ENCODE measurements around the gene SPPL3. TPM values are rescaled to one million over a fixed set of nuclear protein-coding genes. Genes with fewer than 3 reads are reported as not detected.
"Not testable (repeated sequence)": the region's sequence is repeated elsewhere in the genome, so short reads cannot be mapped to it uniquely, and the experiment has no call there.

The SPPL3 gene
- polyA plus RNA-seq, 2 donors = 16.7 to 29.3 TPM

- H3K27me3 ChIP-seq (ENCODE audit: control insufficient read depth in 1 of 2, insufficient read depth in 2 of 2, low read length in 2 of 2) = no peaks in the 10 kb centered on the region
- WGBS, 2 donors = 95% methylated on average over 6 of the region's 6 CpGs
- H3K27ac ChIP-seq (ENCODE audit: low read depth in 2 of 2, low read length in 1 of 2) = no peak overlapping the region
- no peak overlapping the region for H3K4me3 ChIP-seq (ENCODE audit: low read depth in 1 of 2, low read length in 2 of 2)
- H3K36me3 ChIP-seq (ENCODE audit: control insufficient read depth in 2 of 2, insufficient read depth in 2 of 2, low read length in 1 of 2) = peaks cover 0 to 5% of the 10 kb centered on the region in 2 donors
- peaks cover 0 to 4% of the 10 kb centered on the region in 2 donors for H3K4me1 ChIP-seq (ENCODE audit: control insufficient read depth in 2 of 2, insufficient read depth in 2 of 2, low read length in 1 of 2)
- no peaks in the 10 kb centered on the region for H3K9me3 ChIP-seq (ENCODE audit: control insufficient read depth in 2 of 2, insufficient read depth in 1 of 2, low read depth in 1 of 2, low read length in 1 of 2)
Observed at GRCh38 chr12:120843472-120843871, 60.7 kb downstream of the SPPL3 start.

DNA sequence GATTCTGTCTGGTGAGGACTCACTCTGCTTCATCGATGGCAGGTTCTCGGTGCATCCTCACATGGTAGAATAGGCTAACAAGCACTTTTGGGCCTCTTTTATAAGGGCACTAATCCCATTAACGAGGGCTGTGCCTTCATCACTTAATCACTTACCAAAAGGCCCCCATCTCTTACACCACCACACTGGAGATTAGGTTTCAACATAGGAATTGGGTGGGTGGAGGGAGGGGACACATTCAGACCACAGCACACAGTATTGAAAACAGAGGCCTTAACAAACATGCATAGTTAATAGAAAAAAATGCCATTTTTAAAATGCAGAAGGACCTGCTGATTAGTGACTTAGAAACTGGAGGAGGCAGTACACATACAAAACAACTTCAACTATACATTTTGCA is 61.6 kb downstream of the SPPL3 start:
- peaks cover 0 to 4% of the 10 kb centered on the region in 2 donors for H3K4me1 ChIP-seq (ENCODE audit: control insufficient read depth in 2 of 2, insufficient read depth in 2 of 2, low read length in 1 of 2)
- H3K27ac ChIP-seq (ENCODE audit: low read depth in 2 of 2, low read length in 1 of 2) = no peak overlapping the region
- H3K27me3 ChIP-seq (ENCODE audit: control insufficient read depth in 1 of 2, insufficient read depth in 2 of 2, low read length in 2 of 2) = no peaks in the 10 kb centered on the region
- no peak overlapping the region for H3K4me3 ChIP-seq (ENCODE audit: low read depth in 1 of 2, low read length in 2 of 2)
- WGBS, 2 donors = 93 to 95% methylated on average over 3 of the region's 3 CpGs
- no peaks in the 10 kb centered on the region for H3K9me3 ChIP-seq (ENCODE audit: control insufficient read depth in 2 of 2, insufficient read depth in 1 of 2, low read depth in 1 of 2, low read length in 1 of 2)
- H3K36me3 ChIP-seq (ENCODE audit: control insufficient read depth in 2 of 2, insufficient read depth in 2 of 2, low read length in 1 of 2) = peaks cover 0 to 5% of the 10 kb centered on the region in 2 donors

DNA sequence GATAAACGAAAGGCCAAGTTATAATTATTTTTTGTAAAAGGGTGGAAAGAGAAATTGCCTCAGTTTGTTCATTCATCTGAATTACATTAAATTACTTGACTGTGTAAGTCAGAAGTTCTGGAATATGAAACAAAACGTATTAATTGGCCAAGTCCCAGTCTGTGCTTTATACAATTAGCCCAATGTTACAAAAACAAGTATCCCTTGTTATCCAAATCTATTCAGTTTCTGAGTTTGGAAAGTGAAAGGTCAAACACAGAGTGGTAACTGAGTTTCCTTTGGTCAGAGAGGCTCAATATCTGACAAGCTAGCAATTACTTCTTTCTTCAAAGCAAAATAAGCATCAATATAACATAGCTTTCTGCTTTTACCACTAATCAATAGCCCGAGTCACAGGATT is 62.6 kb downstream of the SPPL3 start:
- no peak overlapping the region for H3K27ac ChIP-seq (ENCODE audit: low read depth in 2 of 2, low read length in 1 of 2)
- H3K4me3 ChIP-seq (ENCODE audit: low read depth in 1 of 2, low read length in 2 of 2) = no peak overlapping the region
- H3K36me3 ChIP-seq (ENCODE audit: control insufficient read depth in 2 of 2, insufficient read depth in 2 of 2, low read length in 1 of 2) = peaks cover 0 to 5% of the 10 kb centered on the region in 2 donors
- no peaks in the 10 kb centered on the region for H3K9me3 ChIP-seq (ENCODE audit: control insufficient read depth in 2 of 2, insufficient read depth in 1 of 2, low read depth in 1 of 2, low read length in 1 of 2)
- no peaks in the 10 kb centered on the region for H3K27me3 ChIP-seq (ENCODE audit: control insufficient read depth in 1 of 2, insufficient read depth in 2 of 2, low read length in 2 of 2)
- WGBS, 2 donors = 63 to 71% methylated on average over 3 of the region's 3 CpGs
- H3K4me1 ChIP-seq (ENCODE audit: control insufficient read depth in 2 of 2, insufficient read depth in 2 of 2, low read length in 1 of 2) = peaks cover 0 to 6% of the 10 kb centered on the region in 2 donors

DNA sequence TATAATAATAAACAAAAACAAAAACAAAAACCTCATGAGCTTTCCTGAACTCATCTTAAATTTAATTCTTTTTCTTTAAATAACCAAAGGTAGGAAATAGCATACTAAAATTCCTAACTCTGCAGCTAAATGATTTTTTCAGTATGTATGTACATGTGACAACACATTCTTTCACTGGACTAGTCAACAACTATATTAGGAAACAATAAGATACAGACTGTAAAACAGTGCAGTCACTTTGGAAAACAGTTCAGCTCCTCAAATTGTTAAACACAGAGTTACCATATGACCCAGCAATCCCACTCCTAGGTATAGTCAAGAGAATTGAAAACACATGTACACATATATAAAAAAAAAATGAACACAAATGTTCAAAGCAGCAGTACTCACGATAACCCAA is 64.7 kb downstream of the SPPL3 start:
- WGBS, 2 donors = 91 to 93% methylated on average over 1 of the region's 1 CpG
- H3K27ac ChIP-seq (ENCODE audit: low read depth in 2 of 2, low read length in 1 of 2) = no peak overlapping the region
- no peaks in the 10 kb centered on the region for H3K9me3 ChIP-seq (ENCODE audit: control insufficient read depth in 2 of 2, insufficient read depth in 1 of 2, low read depth in 1 of 2, low read length in 1 of 2)
- H3K27me3 ChIP-seq (ENCODE audit: control insufficient read depth in 1 of 2, insufficient read depth in 2 of 2, low read length in 2 of 2) = no peaks in the 10 kb centered on the region
- peaks cover 0 to 10% of the 10 kb centered on the region in 2 donors for H3K4me1 ChIP-seq (ENCODE audit: control insufficient read depth in 2 of 2, insufficient read depth in 2 of 2, low read length in 1 of 2)
- no peaks in the 10 kb centered on the region for H3K36me3 ChIP-seq (ENCODE audit: control insufficient read depth in 2 of 2, insufficient read depth in 2 of 2, low read length in 1 of 2)
- H3K4me3 ChIP-seq (ENCODE audit: low read depth in 1 of 2, low read length in 2 of 2) = no peak overlapping the region

GRCh38 chr12:120838629-120839383 is 65.4 kb downstream of the SPPL3 start:
- not testable (repeated sequence) for H3K27me3 ChIP-seq (ENCODE audit: control insufficient read depth in 1 of 2, insufficient read depth in 2 of 2, low read length in 2 of 2); H3K36me3 ChIP-seq (ENCODE audit: control insufficient read depth in 2 of 2, insufficient read depth in 2 of 2, low read length in 1 of 2); H3K9me3 ChIP-seq (ENCODE audit: control insufficient read depth in 2 of 2, insufficient read depth in 1 of 2, low read depth in 1 of 2, low read length in 1 of 2); H3K4me3 ChIP-seq (ENCODE audit: low read depth in 1 of 2, low read length in 2 of 2); H3K27ac ChIP-seq (ENCODE audit: low read depth in 2 of 2, low read length in 1 of 2)
- H3K4me1 ChIP-seq (ENCODE audit: control insufficient read depth in 2 of 2, insufficient read depth in 2 of 2, low read length in 1 of 2) = peaks cover 0 to 10% of the 10 kb centered on the region in 2 donors
- 94 to 97% methylated on average over 4 of the region's 4 CpGs for WGBS, 2 donors

GRCh38 chr12:120836114-120836684 is 68.0 kb downstream of the SPPL3 start:
- H3K27ac ChIP-seq (ENCODE audit: low read depth in 2 of 2, low read length in 1 of 2) = peak overlapping the region in 1 of 2 donors; percentile 15
- no peaks in the 10 kb centered on the region for H3K27me3 ChIP-seq (ENCODE audit: control insufficient read depth in 1 of 2, insufficient read depth in 2 of 2, low read length in 2 of 2)
- H3K4me1 ChIP-seq (ENCODE audit: control insufficient read depth in 2 of 2, insufficient read depth in 2 of 2, low read length in 1 of 2) = peaks cover 0 to 10% of the 10 kb centered on the region in 2 donors
- H3K36me3 ChIP-seq (ENCODE audit: control insufficient read depth in 2 of 2, insufficient read depth in 2 of 2, low read length in 1 of 2) = no peaks in the 10 kb centered on the region
- H3K9me3 ChIP-seq (ENCODE audit: control insufficient read depth in 2 of 2, insufficient read depth in 1 of 2, low read depth in 1 of 2, low read length in 1 of 2) = no peaks in the 10 kb centered on the region
- WGBS, 2 donors = 71% methylated on average over 4 of the region's 4 CpGs
- no peak overlapping the region for H3K4me3 ChIP-seq (ENCODE audit: low read depth in 1 of 2, low read length in 2 of 2)

GRCh38 chr12:120835657-120836056 is 68.5 kb downstream of the SPPL3 start:
- no peak overlapping the region for H3K4me3 ChIP-seq (ENCODE audit: low read depth in 1 of 2, low read length in 2 of 2)
- WGBS, 2 donors = 34 to 41% methylated on average over 1 of the region's 1 CpG
- H3K4me1 ChIP-seq (ENCODE audit: control insufficient read depth in 2 of 2, insufficient read depth in 2 of 2, low read length in 1 of 2) = peaks cover 0 to 13% of the 10 kb centered on the region in 2 donors
- H3K27me3 ChIP-seq (ENCODE audit: control insufficient read depth in 1 of 2, insufficient read depth in 2 of 2, low read length in 2 of 2) = no peaks in the 10 kb centered on the region
- H3K36me3 ChIP-seq (ENCODE audit: control insufficient read depth in 2 of 2, insufficient read depth in 2 of 2, low read length in 1 of 2) = no peaks in the 10 kb centered on the region
- no peak overlapping the region for H3K27ac ChIP-seq (ENCODE audit: low read depth in 2 of 2, low read length in 1 of 2)
- H3K9me3 ChIP-seq (ENCODE audit: control insufficient read depth in 2 of 2, insufficient read depth in 1 of 2, low read depth in 1 of 2, low read length in 1 of 2) = no peaks in the 10 kb centered on the region

DNA sequence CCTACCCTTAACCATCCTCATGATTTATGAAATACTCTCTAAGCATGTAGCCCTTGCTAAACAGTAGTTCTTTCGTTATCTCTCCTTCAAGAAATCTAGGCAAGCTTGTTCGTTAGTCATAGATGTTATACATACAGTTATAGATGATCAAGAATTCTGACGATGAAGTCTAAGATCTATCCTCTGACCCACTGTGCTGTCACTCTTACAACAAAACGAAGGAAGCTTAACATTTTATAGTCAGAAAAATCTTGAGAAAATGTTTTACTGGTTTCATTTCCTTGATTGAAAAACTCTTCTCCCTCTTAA is 68.9 kb downstream of the SPPL3 start:
- H3K4me1 ChIP-seq (ENCODE audit: control insufficient read depth in 2 of 2, insufficient read depth in 2 of 2, low read length in 1 of 2) = peaks cover 0 to 13% of the 10 kb centered on the region in 2 donors

GRCh38 chr12:120834489-120835303 is 69.5 kb downstream of the SPPL3 start:
- H3K4me3 ChIP-seq (ENCODE audit: low read depth in 1 of 2, low read length in 2 of 2) = no peak overlapping the region
- peaks cover 0 to 13% of the 10 kb centered on the region in 2 donors for H3K4me1 ChIP-seq (ENCODE audit: control insufficient read depth in 2 of 2, insufficient read depth in 2 of 2, low read length in 1 of 2)
- 76 to 77% methylated on average over 4 of the region's 4 CpGs for WGBS, 2 donors
- no peaks in the 10 kb centered on the region for H3K27me3 ChIP-seq (ENCODE audit: control insufficient read depth in 1 of 2, insufficient read depth in 2 of 2, low read length in 2 of 2)
- no peaks in the 10 kb centered on the region for H3K9me3 ChIP-seq (ENCODE audit: control insufficient read depth in 2 of 2, insufficient read depth in 1 of 2, low read depth in 1 of 2, low read length in 1 of 2)
- no peak overlapping the region for H3K27ac ChIP-seq (ENCODE audit: low read depth in 2 of 2, low read length in 1 of 2)
- no peaks in the 10 kb centered on the region for H3K36me3 ChIP-seq (ENCODE audit: control insufficient read depth in 2 of 2, insufficient read depth in 2 of 2, low read length in 1 of 2)

More for the DNA sequence above, 68.9 kb downstream of the SPPL3 start:
- Histone ChIP-seq H3K9me3 (ENCODE audit: control insufficient read depth in 2 of 2, insufficient read depth in 1 of 2, low read depth in 1 of 2, low read length in 1 of 2) (no peaks in the 10 kb centered on the region), H3K27ac (ENCODE audit: low read depth in 2 of 2, low read length in 1 of 2) (no peak overlapping the region), H3K27me3 (ENCODE audit: control insufficient read depth in 1 of 2, insufficient read depth in 2 of 2, low read length in 2 of 2) (no peaks in the 10 kb centered on the region), H3K36me3 (ENCODE audit: control insufficient read depth in 2 of 2, insufficient read depth in 2 of 2, low read length in 1 of 2) (no peaks in the 10 kb centered on the region), H3K4me3 (ENCODE audit: low read depth in 1 of 2, low read length in 2 of 2) (no peak overlapping the region)
- WGBS, 2 donors = 40 to 50% methylated on average over 4 of the region's 4 CpGs

Data from esophagus (tissue), 2 donors.